Calu3 (cell line): ENCODE results near the gene SLAIN1. TPM values are rescaled to one million over a fixed set of nuclear protein-coding genes. Genes with fewer than 3 reads are reported as not detected.

ENCODE experiments used
- BruUV-seq: library from RNA; stranded (reverse); fragments of 400-500 nt; replicated peaks from 2 replicates; lab custom pipeline; 2021; lab: Mats Ljungman, UMichigan
- CTCF ChIA-PET: fragments of 300-600 bp; sonication (Branson Sonifier 250); formaldehyde crosslinking; loops from one replicate; lab custom pipeline; 2022; ENCODE audit warnings: antibody characterized with exemption; lab: Charles Lee
- DNase-seq: peaks from one replicate; pipeline ENCODE4 v3.0.0; 2022
- H3K27ac Mint-ChIP-seq: one replicate; pipeline ENCODE4 v1.8.0; 2022; ENCODE audit warnings: mixed read lengths; ENCODE audit not compliant: unreplicated experiment
- H3K27me3 Mint-ChIP-seq: one replicate; pipeline ENCODE4 v1.8.0; 2022; ENCODE audit warnings: mixed read lengths; ENCODE audit not compliant: unreplicated experiment
- H3K36me3 Mint-ChIP-seq: one replicate; pipeline ENCODE4 v1.8.0; 2022; ENCODE audit warnings: mild to moderate bottlenecking, moderate library complexity, mixed read lengths; ENCODE audit not compliant: insufficient read depth, unreplicated experiment
- H3K4me1 Mint-ChIP-seq: one replicate; pipeline ENCODE4 v1.8.0; 2022; ENCODE audit warnings: mild to moderate bottlenecking, low read depth, mixed read lengths; ENCODE audit not compliant: unreplicated experiment
- H3K4me3 Mint-ChIP-seq: one replicate; pipeline ENCODE4 v1.8.0; 2022; ENCODE audit warnings: mild to moderate bottlenecking, low read depth, moderate library complexity, mixed read lengths; ENCODE audit not compliant: unreplicated experiment
- H3K9me3 Mint-ChIP-seq: one replicate; pipeline ENCODE4 v1.8.0; 2022; ENCODE audit warnings: low read depth, mixed read lengths; ENCODE audit not compliant: unreplicated experiment
- intact Hi-C: fragments of 100-400 bp; cut with micrococcal nuclease; formaldehyde crosslinking; loops from one replicate; pipeline ENCODE4 v1.10.0; 2022; ENCODE audit not compliant: unreplicated experiment
- total RNA-seq: library from RNA; stranded (reverse); gene quantifications from 2 replicates; pipeline ENCODE4 v1.2.3, GENCODE V29; 2022
- TF ChIP-seq, protein P1 (sequence below): fragments of 200-600 bp; IDR thresholded peaks from one replicate; pipeline ENCODE4 v1.8.0; 2022; ENCODE audit warnings: antibody characterized with exemption; ENCODE audit not compliant: unreplicated experiment

The SLAIN1 gene
- total RNA-seq, 1 experiment from 2014 or later: 4.1 TPM

DNA sequence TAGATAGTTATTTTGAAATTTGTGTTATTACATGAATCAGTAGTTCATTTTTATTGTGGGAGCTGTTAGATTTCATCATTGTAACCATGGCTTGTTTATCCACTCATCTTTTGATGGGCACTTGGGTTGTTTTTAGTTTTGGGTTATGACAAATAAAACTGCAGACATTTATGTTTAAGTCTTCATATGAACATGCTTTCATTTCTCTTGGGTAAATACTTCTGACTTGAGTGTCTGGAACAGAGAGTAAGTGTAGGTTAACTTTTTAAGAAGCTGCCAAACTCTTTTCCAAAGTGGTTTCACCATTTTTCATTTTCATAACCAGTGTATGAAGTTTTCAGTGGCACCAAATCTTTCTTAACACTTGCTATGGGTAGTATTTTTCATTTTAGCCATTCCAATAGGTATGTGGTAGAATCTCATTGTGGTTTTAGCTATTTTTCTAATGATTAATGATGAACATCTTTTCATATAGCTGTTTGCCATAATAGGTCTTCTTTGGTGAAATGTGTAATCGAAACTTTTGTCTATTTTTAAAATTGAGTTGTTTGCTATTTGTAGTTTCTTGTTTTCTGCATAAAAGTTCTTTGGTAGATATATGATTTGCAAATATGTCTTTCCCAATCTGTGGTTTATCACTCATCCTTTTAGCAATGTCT, 17.9 kb downstream of the SLAIN1 start:
- CTCF ChIA-PET: no interaction called here

GRCh38 chr13:77716692-77717091, 19.2 kb downstream of the SLAIN1 start:
- CTCF ChIA-PET: no interaction called here
- no peak for DNase-seq
- Mint-ChIP-seq H3K27ac (no peak overlapping the region), H3K27me3 (no peaks in the 10 kb centered on the region), H3K9me3 (no peaks in the 10 kb centered on the region), H3K36me3 (no peaks in the 10 kb centered on the region), H3K4me3 (no peak overlapping the region), H3K4me1 (no peaks in the 10 kb centered on the region)
- BruUV-seq: no TSS peak
- intact Hi-C loops: no loop called here
- TF ChIP-seq, protein P1, sequence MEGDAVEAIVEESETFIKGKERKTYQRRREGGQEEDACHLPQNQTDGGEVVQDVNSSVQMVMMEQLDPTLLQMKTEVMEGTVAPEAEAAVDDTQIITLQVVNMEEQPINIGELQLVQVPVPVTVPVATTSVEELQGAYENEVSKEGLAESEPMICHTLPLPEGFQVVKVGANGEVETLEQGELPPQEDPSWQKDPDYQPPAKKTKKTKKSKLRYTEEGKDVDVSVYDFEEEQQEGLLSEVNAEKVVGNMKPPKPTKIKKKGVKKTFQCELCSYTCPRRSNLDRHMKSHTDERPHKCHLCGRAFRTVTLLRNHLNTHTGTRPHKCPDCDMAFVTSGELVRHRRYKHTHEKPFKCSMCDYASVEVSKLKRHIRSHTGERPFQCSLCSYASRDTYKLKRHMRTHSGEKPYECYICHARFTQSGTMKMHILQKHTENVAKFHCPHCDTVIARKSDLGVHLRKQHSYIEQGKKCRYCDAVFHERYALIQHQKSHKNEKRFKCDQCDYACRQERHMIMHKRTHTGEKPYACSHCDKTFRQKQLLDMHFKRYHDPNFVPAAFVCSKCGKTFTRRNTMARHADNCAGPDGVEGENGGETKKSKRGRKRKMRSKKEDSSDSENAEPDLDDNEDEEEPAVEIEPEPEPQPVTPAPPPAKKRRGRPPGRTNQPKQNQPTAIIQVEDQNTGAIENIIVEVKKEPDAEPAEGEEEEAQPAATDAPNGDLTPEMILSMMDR: no peak

More for the DNA sequence above, 17.9 kb downstream of the SLAIN1 start:
- Mint-ChIP-seq H3K36me3 (no peaks in the 10 kb centered on the region), H3K27me3 (no peaks in the 10 kb centered on the region), H3K4me3 (no peak overlapping the region), H3K4me1 (no peaks in the 10 kb centered on the region), H3K9me3 (peaks cover 5% of the 10 kb centered on the region), H3K27ac (no peak overlapping the region)
- no peak for DNase-seq
- intact Hi-C loops: no loop called here
- TF ChIP-seq, protein P1: no peak
- no TSS peak for BruUV-seq

DNA sequence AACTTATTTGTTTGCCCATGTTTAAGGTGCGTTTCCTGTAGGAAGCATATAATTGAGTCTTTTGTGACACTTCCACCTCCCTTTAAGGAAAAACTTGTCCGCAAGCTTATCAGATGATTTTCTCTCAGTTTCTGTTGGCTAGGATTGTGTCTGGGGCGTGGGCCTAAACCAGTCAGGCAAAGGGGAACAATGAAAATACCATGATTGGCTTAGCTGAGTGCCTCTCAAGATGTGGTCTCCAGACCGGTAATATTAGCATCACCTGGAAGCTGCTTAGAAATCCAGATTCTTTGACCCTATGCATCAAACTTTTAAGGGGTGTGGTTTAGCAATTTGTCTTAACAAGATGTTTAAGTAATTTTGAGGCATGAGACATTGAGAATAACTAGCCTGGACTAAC, 20.0 kb downstream of the SLAIN1 start:
- H3K27ac Mint-ChIP-seq: no peak overlapping the region
- intact Hi-C loops: no loop called here
- CTCF ChIA-PET: no interaction called here
- TF ChIP-seq, protein P1: no peak
- H3K27me3 Mint-ChIP-seq: no peaks in the 10 kb centered on the region
- H3K36me3 Mint-ChIP-seq: no peaks in the 10 kb centered on the region
- no peaks in the 10 kb centered on the region for H3K4me1 Mint-ChIP-seq
- no TSS peak for BruUV-seq
- DNase-seq: no peak
- no peak overlapping the region for H3K4me3 Mint-ChIP-seq
- H3K9me3 Mint-ChIP-seq: no peaks in the 10 kb centered on the region

- Mint-ChIP-seq H3K27ac (no peak overlapping the region), H3K9me3 (no peaks in the 10 kb centered on the region), H3K27me3 (no peaks in the 10 kb centered on the region), H3K36me3 (no peaks in the 10 kb centered on the region), H3K4me1 (no peaks in the 10 kb centered on the region), H3K4me3 (no peak overlapping the region)
- no peak for DNase-seq
- CTCF ChIA-PET: no interaction called here
- intact Hi-C loops: no loop called here
- TF ChIP-seq, protein P1: no peak
- BruUV-seq: no TSS peak
Observed at GRCh38 chr13:77719128-77719527, 21.6 kb downstream of the SLAIN1 start.
